HG02588 (cell line): ENCODE results near the gene CNTN5.
"Not testable (repeated sequence)": the region's sequence is repeated elsewhere in the genome, so short reads cannot be mapped to it uniquely, and the experiment has no call there.

Source experiments
- ATAC-seq: cut with Tn5 transposase; IDR thresholded peaks from one replicate; pipeline ENCODE4 v1.9.1; 2021; ENCODE audit warnings: mild to moderate bottlenecking, moderate library complexity; ENCODE audit not compliant: unreplicated experiment

CNTN5 gene

GRCh38 chr11:99020352-99021225 lies at the start of gene CNTN5:
TSS of gene CNTN5 (plus strand) at chr11:99020949.
- ATAC-seq: no peak

- ATAC-seq: no peak
These were observed 41.5 kb upstream of the CNTN5 start for GRCh38 chr11:98979205-98979604.

DNA sequence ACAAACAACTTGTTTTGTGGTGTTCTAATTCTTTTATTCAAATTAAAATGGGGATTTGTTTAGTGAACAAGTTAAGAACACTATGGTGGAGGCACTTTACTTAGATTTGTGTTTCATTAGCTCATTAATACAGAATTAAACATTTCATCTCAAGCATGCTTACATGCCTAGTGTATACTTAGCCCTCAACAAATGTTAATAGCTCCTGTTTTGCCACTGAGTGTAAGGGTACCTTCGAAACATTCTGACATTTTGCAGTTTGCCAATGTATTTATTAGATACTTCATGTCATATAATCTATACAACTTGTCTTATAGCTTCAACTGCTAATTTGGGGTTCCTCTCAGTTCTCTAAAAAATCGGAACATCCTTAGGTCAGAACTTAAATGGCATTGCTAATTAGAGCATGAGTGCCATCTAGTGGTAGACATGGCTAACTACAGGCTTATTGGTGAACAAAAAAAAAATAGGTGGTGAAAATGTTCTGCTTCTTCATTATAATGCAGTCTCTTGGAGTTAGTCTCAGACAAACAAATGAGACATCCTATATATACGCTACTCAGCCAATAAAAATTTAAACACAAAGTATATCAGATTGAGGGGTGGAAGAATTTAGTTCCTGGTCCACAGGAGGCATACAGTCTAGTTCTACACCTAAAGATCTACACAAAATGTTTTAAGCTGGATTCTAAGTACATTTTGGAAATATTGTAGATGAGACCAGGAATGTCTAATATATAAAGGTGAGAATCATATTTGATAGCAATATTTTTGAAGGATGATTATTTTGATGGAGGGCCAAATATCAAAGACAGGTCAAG lies 4.9 kb upstream of the CNTN5 start:
- no peak for ATAC-seq

- no peak for ATAC-seq
These were observed 1.1 kb upstream of the CNTN5 start for GRCh38 chr11:99019696-99020095.

DNA sequence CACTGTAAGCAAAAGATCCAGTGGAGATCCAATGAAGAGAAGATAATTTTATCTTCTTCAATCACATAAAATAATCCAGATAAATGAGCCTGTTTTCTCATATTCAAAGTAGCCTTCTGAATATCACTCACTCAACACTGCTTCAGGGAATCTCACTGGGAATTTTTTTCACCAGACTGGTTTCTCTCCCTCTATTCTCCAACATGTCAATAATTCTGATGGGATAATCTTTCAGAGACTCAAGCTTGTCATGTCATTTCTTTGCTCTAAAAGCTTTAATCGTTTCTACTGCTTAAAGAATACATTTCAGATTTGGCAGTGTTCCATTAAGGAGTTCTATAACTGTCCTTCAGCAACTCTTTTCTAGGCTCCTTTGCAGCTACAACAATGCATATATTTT lies 16.3 kb downstream of the CNTN5 start:
- no peak for ATAC-seq

GRCh38 chr11:99063331-99063730 lies 42.6 kb downstream of the CNTN5 start:
- ATAC-seq: no peak

DNA sequence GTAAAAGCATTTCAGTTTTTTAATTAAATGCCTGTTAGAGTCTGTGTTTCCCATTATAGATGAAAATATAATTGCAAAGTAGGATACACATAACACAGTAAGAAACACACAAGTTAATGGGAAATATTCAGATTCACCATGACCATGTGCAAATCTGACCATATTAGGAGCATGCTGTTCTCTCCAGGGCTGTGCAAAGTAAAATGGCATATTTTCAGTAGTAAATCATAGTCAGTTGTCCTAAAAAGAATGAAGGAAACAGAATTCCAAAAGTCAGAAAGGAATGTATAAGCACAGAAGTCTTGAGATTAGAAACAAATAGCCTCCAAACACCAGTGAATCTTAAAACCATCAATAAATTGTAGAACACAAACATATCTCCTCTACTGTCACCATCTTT lies 44.4 kb downstream of the CNTN5 start:
- no peak for ATAC-seq

GRCh38 chr11:99066618-99067317 lies 46.0 kb downstream of the CNTN5 start:
- ATAC-seq: no peak

GRCh38 chr11:99068832-99069231 lies 48.1 kb downstream of the CNTN5 start:
- no peak for ATAC-seq

- peak; percentile 88 for ATAC-seq
These were observed 49.2 kb downstream of the CNTN5 start for GRCh38 chr11:99069856-99070444.

- ATAC-seq: no peak
These were observed 58.8 kb downstream of the CNTN5 start for GRCh38 chr11:99079576-99079975.

DNA sequence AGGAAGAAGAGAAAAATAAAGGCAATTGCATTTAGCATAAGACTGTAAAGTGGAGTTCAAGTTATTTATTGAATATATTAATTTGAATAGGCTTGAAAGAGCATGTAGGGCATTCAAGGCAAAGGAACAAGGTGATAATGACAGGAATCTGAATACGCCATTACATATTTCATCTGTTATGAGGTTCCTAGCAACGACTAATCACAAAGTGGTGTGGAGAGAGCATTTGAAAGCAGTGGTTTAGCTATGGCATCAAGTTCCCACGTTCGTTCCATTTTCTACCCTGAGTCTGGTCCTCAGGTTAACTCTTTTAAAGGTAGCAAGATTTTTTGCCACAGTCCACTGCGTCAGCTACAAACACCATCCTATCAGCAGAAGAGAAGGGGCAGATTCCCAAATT lies 59.4 kb downstream of the CNTN5 start:
- no peak for ATAC-seq

DNA sequence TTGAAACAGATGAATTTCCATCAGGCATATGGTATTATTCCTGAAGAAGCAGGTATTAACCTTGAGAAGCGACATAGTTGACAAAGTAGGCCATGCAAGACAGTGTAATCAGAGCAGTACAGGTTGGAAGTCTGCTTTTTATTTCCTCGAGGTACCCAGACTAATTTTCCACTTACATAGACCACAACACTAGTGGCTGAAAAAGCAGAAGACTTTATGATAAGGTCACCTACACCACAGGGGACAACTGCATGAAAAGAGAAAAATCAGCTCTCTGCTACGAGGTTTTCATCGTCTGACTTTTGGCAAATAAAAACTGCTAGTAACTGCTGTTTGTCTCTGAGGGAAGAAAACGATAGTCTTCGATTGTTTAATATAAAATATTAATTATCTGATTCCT lies 77.5 kb downstream of the CNTN5 start:
- ATAC-seq: peak; percentile 20

- ATAC-seq: peak; percentile 90
These were observed 78.0 kb downstream of the CNTN5 start for GRCh38 chr11:99098751-99099150.

GRCh38 chr11:99117603-99118002 lies 96.9 kb downstream of the CNTN5 start:
- ATAC-seq: no peak

- ATAC-seq: not testable (repeated sequence)
These were observed 113.1 kb downstream of the CNTN5 start for GRCh38 chr11:99133862-99134261.

- ATAC-seq: no peak
These were observed 114.8 kb downstream of the CNTN5 start for GRCh38 chr11:99135508-99135907.

DNA sequence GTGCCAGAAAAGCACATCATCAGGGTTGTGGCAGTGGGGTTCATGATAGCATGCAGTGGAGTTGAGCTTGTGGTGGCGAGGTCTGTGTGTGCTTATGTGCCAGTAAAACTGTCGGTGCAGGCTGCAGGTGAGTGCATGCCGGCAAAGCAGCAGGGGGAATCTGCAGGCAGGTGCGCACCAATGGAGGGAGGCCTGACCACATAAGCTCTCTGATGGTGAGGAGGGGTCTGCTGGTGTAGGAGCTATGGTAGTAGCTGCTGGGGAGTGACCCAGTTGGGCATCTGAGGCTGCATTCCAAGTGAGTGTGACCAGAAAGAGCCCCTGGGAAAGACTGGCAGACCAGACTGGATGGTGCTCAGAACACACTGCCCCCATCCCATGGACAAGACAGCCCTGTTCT lies 121.5 kb downstream of the CNTN5 start:
- no peak for ATAC-seq

- ATAC-seq: no peak
These were observed 127.6 kb downstream of the CNTN5 start for GRCh38 chr11:99148352-99148751.

DNA sequence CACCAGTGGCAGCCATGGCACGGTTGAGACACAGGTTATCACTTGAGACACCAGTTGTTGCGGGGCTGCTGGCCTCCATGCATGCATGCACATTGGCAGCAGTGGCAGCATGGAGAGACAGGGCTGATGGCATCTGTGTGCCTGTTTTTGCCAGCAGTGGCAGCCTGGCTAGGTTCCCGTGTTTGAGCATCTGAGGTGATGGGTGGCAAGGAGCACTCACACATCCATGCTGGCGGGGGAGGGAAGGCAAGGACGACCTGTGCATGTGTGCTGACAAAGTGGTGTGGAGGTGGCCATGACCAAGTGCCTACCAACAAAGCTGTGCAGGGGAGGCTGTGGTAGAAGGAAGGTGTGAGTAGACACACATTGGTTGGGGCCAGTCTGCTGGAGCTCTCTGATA lies 133.5 kb downstream of the CNTN5 start:
- ATAC-seq: no peak

DNA sequence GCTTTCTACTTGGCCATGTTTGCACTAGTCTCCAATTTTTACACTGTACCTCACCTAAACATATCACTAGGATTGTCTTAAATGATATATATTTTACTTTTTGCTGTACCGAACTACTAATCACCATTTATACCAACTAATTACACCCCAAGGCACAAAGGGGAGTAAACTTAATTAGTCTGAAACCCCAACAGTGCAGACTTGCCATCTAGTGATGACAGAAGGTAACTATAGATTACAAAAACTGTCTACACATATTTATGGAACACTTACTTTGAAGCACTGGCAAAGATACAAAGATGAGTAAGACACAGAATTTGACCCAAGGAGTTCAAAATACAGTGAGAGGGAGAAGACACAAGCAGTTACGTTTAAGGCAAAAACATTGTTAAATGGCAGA lies 139.7 kb downstream of the CNTN5 start:
- no peak for ATAC-seq
